ENCODE results near the gene KRT14. TPM values are rescaled to one million over a fixed set of nuclear protein-coding genes. Genes with fewer than 3 reads are reported as not detected.

KRT14 gene
- total RNA-seq, 4 donors from 2014 or later, result 0.52 to 0.90 TPM; not detected in 2

DNA sequence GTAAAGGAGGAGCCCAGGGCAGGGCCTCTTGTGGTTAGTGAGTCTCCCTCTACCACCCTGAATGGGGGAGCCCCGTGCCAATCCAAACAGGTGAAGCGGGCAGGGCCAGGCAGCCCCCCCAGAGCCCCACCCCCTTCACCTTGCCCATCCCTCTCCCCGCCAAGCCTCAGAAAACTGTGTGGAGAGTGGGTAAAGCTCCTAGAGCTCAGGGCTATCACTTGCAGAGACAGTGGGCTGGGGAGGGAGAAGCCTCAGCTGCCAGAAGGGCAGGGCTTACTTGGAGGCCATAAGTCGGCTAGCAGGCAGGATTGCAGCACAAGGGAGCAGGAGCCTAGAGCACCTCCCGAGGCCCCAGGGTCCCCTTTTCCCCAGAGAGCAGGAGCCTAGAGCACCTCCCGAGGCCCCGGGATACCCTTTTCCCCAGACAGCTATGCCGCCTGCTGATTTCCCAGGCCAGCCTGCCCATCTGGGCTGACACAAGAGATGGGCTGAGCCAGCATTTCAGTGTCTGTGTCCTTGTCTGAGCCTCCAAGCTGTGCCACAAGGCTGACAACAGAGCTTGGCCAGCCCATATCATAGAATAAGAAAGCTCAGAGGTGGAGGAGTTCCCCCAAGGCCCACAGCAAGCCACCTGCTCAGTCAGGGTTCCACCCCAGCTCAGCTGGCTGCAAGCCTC, 6.7 kb upstream of the KRT14 start:
- intact Hi-C loops (cut with DNase I; ENCODE audit: low total_unique reads), result no loop called here
- no peaks in the 10 kb centered on the region for H3K36me3 ChIP-seq
- TF ChIP-seq POLR2A (IDR thresholded peaks at IDR 0.05), result no peak
- TF ChIP-seq, protein P1, sequence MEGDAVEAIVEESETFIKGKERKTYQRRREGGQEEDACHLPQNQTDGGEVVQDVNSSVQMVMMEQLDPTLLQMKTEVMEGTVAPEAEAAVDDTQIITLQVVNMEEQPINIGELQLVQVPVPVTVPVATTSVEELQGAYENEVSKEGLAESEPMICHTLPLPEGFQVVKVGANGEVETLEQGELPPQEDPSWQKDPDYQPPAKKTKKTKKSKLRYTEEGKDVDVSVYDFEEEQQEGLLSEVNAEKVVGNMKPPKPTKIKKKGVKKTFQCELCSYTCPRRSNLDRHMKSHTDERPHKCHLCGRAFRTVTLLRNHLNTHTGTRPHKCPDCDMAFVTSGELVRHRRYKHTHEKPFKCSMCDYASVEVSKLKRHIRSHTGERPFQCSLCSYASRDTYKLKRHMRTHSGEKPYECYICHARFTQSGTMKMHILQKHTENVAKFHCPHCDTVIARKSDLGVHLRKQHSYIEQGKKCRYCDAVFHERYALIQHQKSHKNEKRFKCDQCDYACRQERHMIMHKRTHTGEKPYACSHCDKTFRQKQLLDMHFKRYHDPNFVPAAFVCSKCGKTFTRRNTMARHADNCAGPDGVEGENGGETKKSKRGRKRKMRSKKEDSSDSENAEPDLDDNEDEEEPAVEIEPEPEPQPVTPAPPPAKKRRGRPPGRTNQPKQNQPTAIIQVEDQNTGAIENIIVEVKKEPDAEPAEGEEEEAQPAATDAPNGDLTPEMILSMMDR (IDR thresholded peaks at IDR 0.05), result no peak
- no peak overlapping the region for H3K27ac ChIP-seq
- H3K9me3 ChIP-seq, result no peaks in the 10 kb centered on the region
- no peak overlapping the region for H3K4me3 ChIP-seq
- no peaks in the 10 kb centered on the region for H3K4me1 ChIP-seq
- DNase-seq, result no peak
- no peaks in the 10 kb centered on the region for H3K27me3 ChIP-seq

DNA sequence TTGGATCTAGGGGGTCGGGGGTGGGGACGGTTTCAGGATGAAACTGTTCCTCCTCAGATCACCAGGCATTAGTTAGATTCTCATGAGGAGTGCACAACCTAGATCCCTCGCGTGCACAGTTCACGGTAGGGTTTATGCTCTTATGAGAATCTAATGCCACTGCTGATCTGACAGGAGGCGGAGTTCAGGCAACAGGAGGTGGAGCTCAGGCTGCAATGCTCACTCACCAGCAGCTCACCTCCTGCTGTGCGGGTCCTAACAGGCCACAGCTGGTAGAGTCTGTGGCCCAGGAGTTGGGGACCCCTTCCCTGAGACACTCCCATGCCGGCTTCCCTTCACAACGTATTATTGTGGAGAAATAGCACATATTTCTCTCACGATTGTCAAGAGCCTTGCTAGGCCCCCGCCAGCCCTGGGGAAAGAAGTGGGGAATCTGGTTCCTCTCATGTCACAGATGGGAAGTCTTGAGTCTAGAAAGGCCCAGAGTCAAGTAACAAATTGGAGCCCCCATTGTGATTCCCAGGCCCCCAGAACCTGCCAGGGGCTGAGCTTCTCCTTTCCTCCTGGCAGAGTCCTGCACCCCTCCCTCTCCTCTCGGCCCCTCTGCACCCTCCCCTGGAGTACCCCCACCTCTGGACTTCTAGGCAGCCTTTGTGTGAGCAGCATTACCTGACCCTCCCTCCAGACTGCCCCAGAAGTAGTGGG, 6.1 kb upstream of the KRT14 start:
- no peak for DNase-seq
- Histone ChIP-seq H3K9me3 (no peaks in the 10 kb centered on the region), H3K4me1 (no peaks in the 10 kb centered on the region), H3K27me3 (no peaks in the 10 kb centered on the region), H3K4me3 (no peak overlapping the region), H3K27ac (no peak overlapping the region), H3K36me3 (no peaks in the 10 kb centered on the region)
- intact Hi-C loops (cut with DNase I; ENCODE audit: low total_unique reads), result no loop called here
- no peak for TF ChIP-seq POLR2A (IDR thresholded peaks at IDR 0.05)
- TF ChIP-seq, protein P1 (IDR thresholded peaks at IDR 0.05), result no peak

DNA sequence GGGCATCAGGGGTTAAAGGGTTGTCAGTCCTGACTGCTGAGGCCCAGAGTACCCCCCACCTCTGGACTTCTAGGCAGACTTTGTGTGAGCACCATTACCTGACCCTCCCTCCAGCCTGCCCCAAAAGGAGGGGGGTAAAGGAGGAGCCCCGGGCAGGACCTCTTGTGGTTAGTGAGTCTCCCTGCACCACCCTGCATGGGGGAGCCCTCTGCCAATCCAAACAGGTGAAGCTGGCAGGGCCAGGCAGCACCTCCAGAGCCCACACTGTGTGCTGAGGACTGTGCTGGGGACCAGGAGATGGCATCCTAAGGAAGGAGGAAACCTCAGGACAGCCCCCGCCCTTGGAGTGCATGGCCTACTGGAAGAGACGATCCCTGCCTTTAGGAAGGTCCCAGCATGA, 2.6 kb upstream of the KRT14 start:
- H3K4me1 ChIP-seq, result no peaks in the 10 kb centered on the region
- no peak overlapping the region for H3K4me3 ChIP-seq
- no peaks in the 10 kb centered on the region for H3K9me3 ChIP-seq
- H3K27ac ChIP-seq, result no peak overlapping the region
- no peaks in the 10 kb centered on the region for H3K27me3 ChIP-seq
- DNase-seq, result no peak
- intact Hi-C loops (cut with DNase I; ENCODE audit: low total_unique reads), result no loop called here
- H3K36me3 ChIP-seq, result no peaks in the 10 kb centered on the region
- no peak for TF ChIP-seq POLR2A (IDR thresholded peaks at IDR 0.05)
- TF ChIP-seq, protein P1 (IDR thresholded peaks at IDR 0.05), result no peak

DNA sequence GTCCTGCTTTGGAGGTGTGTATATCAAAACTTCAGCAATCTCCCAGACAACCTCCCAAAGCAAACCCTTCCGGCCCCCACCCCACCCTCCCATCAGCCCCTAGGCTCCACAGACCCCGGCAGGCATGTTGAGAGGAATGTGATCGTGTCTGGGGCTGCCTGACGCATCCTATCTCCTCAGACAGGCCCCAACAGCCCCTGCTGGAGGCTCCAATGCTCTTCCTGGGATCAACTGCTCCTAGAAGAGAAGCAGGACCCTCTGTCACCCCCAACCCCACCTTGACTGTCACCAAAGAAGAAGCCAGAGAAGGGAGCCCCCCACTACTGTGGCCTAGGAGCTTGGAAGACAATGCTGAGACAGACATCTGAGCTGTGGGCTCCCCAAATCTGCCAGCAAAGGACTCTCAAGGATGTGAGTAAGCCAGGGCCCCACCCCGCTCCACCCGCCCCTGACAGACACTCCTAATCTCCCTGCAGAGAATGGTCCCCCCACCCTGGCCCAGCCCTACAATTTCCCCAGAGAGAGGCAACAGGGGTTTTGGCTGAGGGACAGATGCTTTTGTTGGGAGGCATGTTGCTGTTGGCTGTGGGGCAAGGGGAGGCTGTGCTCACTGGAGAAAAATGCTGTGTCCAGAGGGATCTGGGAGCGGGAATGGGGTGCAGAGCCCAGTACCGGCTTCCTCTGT, 1.6 kb upstream of the KRT14 start:
- DNase-seq, result no peak

More for the DNA sequence above, 1.6 kb upstream of the KRT14 start:
- intact Hi-C loops (cut with DNase I; ENCODE audit: low total_unique reads), result no loop called here
- TF ChIP-seq, protein P1 (IDR thresholded peaks at IDR 0.05), result no peak
- no peak for TF ChIP-seq POLR2A (IDR thresholded peaks at IDR 0.05)
- no peaks in the 10 kb centered on the region for H3K27me3 ChIP-seq
- no peaks in the 10 kb centered on the region for H3K9me3 ChIP-seq
- no peak overlapping the region for H3K4me3 ChIP-seq
- H3K4me1 ChIP-seq, result no peaks in the 10 kb centered on the region
- H3K36me3 ChIP-seq, result no peaks in the 10 kb centered on the region
- H3K27ac ChIP-seq, result no peak overlapping the region
